Measurements from ENCODE around the gene MLXIPL.

DNA sequence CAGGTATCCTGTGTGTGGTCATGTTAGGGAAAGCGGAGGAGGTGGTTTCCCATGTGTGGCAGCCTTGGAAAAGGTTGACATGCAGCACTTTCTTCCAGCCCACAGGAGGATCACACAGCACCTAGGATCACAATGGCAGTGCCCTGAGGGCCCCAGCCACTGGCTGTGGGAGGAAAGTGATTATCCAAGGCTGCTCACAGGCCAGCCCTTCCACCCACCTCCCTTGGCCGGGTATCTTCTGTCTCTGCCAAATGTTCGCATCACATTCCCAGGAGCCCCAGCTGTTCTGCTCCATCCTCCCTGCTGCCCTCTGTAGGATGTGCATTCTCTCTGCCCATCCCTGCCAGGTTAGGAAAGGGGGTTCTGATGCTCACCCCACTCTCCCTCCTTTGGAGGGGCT is 2.5 kb upstream of the MLXIPL start:
- TF ChIP-seq, protein P1, sequence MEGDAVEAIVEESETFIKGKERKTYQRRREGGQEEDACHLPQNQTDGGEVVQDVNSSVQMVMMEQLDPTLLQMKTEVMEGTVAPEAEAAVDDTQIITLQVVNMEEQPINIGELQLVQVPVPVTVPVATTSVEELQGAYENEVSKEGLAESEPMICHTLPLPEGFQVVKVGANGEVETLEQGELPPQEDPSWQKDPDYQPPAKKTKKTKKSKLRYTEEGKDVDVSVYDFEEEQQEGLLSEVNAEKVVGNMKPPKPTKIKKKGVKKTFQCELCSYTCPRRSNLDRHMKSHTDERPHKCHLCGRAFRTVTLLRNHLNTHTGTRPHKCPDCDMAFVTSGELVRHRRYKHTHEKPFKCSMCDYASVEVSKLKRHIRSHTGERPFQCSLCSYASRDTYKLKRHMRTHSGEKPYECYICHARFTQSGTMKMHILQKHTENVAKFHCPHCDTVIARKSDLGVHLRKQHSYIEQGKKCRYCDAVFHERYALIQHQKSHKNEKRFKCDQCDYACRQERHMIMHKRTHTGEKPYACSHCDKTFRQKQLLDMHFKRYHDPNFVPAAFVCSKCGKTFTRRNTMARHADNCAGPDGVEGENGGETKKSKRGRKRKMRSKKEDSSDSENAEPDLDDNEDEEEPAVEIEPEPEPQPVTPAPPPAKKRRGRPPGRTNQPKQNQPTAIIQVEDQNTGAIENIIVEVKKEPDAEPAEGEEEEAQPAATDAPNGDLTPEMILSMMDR (IDR thresholded peaks at IDR 0.05; ENCODE audit: poor library complexity) = no peak
- TF ChIP-seq EZH2 (IDR thresholded peaks at IDR 0.05; ENCODE audit: borderline replicate concordance) = no peak
- no peak for TF ChIP-seq EZH2phosphoT487 (IDR thresholded peaks at IDR 0.05; ENCODE audit: low read depth, severe bottlenecking, unreplicated experiment)
